Esophagus muscularis mucosa (tissue), 3 donors: ENCODE data around the gene LYL1.

Experiments
- CTCF ChIP-seq, 3 experiments: fragments of 200-600 bp in 2 of 3; fragments of 450-650 bp in 1 of 3; sonication (generic) in 2 of 3; IDR thresholded peaks; one replicate each; pipeline ENCODE4 v1.5.1; 2017 to 2019; ENCODE audit warnings: antibody characterized with exemption in 3 of 3, mild to moderate bottlenecking in 2 of 3, moderate library complexity in 1 of 3
- POLR2A ChIP-seq: fragments of 450-650 bp; IDR thresholded peaks from one replicate; pipeline ENCODE4 v1.6.1; 2017; ENCODE audit warnings: antibody characterized with exemption, moderate library complexity, mild to moderate bottlenecking, low read depth
- POLR2AphosphoS5 ChIP-seq, 2 donors: sonication (generic); formaldehyde crosslinking; IDR thresholded peaks; one replicate each; pipeline ENCODE4 v1.6.1; 2017; ENCODE audit warnings: antibody characterized with exemption in 2 of 2

- TF ChIP-seq POLR2A: no peak
- no peak for TF ChIP-seq POLR2AphosphoS5 (IDR thresholded peaks at IDR 0.05)
- no peak for TF ChIP-seq CTCF (IDR thresholded peaks at IDR 0.05)
Measured at GRCh38 chr19:13120031-13120430, 17.4 kb upstream of the LYL1 start.
